GM12875 (cell line): ENCODE results near the gene TMEM200B.

ENCODE experiments used
- H3K4me3 ChIP-seq: one replicate; pipeline ENCODE4 v1.5.1; 2011; ENCODE audit warnings: low read depth, low read length, control low read depth
- TF ChIP-seq, protein P1 (sequence below): IDR thresholded peaks from 2 replicates; pipeline ENCODE4 v1.5.1; 2011; ENCODE audit warnings: low read depth, mild to moderate bottlenecking, control low read depth, inconsistent platforms, low read length, moderate library complexity, borderline replicate concordance; ENCODE audit not compliant: insufficient read depth

Gene TMEM200B

DNA sequence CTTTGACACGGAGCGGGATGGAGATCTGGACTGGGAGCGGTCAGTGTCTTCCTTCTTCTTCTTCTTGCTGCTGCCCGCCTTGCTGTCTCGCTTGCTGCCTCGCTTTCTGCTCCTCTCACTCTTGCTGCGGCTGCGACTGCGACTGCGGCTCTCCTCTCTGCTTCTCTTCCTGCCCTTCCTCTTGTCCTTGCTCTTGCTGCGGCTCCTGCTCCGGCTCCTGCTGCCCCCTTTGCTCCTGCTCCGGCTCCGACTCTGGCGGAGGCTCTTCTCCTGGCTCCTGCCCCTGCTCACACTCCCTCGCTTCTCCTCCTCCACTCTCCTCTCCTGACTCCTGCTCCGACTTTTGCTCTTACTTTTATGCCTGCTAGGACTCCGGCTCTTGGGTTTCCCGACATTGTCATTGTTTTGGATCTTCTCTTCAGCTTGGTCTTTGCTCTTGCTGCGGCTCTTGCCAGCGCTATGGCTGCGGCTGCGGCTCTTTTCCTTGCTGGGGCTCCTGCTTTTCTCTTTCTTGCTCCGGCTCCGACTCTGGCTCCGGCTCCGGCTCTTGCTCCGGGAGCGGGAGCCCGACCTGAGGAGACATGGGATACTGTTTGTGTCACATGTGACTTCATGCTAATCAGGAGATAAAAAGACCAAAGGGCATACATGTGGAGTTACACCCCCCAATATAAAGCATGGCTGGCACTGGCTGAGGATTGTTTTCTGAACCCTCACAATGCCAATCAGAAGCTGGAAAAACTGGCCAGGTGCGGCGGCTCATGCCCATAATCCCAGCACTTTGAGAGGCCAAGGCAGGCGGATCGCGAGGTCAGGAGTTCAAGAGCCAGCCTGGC lies 25.2 kb upstream of the TMEM200B start:
- no peak overlapping the region for H3K4me3 ChIP-seq
- TF ChIP-seq, protein P1, sequence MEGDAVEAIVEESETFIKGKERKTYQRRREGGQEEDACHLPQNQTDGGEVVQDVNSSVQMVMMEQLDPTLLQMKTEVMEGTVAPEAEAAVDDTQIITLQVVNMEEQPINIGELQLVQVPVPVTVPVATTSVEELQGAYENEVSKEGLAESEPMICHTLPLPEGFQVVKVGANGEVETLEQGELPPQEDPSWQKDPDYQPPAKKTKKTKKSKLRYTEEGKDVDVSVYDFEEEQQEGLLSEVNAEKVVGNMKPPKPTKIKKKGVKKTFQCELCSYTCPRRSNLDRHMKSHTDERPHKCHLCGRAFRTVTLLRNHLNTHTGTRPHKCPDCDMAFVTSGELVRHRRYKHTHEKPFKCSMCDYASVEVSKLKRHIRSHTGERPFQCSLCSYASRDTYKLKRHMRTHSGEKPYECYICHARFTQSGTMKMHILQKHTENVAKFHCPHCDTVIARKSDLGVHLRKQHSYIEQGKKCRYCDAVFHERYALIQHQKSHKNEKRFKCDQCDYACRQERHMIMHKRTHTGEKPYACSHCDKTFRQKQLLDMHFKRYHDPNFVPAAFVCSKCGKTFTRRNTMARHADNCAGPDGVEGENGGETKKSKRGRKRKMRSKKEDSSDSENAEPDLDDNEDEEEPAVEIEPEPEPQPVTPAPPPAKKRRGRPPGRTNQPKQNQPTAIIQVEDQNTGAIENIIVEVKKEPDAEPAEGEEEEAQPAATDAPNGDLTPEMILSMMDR = no peak

DNA sequence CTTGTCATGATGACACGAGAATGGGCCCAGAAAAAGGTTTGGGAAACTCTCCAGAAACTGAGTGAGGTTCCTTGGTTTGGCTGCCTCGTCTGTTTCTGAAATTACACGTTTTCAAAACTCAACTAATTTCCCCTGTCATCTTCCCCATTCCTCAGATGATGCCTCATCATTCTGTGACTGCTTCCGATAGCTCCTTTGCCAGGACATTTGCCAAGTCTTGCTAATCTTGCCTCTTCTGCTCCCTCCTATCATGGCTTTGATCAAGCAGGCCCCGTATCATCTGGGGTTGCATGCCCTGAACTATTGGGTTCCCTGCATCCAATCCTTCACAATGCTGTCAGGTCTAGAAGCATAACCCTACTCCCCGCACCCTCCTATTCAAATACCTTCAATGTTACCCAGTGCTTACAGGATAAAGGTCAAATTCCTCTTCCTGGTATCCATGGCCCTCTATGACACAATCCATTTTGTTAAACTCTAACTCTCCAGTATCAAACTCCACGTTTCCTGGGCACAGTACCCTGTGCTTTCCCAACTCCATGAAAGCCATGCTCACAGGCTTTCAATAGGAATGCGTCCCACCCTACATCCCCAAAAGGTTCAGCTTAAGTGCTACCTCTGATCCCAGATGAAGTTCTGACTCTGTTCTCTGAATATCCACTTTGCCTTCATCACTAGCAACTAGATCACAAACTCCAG lies 22.2 kb upstream of the TMEM200B start:
- TF ChIP-seq, protein P1 = no peak
- no peak overlapping the region for H3K4me3 ChIP-seq

DNA sequence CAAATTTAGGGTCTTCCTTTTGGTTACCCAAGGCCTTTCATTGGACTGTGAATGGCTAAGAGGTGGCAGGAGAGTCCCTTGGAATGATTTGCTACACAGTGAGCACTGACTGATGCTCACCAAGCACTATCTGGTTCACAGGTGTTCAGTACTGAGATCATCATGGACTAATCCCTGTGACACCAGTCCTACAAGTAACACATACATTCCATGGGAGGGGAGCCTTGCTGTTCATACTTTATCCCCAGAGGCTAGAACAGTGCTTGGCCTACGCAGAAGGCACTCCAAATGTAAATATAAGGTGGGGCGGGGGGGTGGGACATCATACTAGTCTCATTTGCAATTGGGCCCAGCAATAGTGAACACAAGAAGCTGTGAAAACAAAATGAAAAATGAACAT lies 20.5 kb upstream of the TMEM200B start:
- TF ChIP-seq, protein P1 = no peak
- H3K4me3 ChIP-seq = no peak overlapping the region

DNA sequence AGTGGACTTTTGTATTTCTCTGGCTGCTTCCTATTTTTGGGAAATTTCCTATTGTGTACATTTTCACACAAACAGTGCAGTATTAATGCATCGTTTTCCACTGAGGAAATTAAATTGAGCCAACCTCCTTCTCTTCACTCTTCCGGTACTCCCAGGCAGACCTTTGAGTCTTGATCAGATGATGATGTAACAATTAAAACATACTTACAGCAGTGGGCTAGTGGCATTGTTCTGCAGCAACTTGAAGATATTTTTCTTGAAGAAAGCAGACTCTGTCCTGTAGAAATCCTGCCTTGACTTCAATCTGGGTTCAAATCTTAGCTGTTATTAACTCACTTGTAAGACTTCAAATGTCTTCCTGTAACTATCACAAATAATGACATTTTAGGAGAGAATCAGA lies 19.0 kb upstream of the TMEM200B start:
- TF ChIP-seq, protein P1 = no peak

DNA sequence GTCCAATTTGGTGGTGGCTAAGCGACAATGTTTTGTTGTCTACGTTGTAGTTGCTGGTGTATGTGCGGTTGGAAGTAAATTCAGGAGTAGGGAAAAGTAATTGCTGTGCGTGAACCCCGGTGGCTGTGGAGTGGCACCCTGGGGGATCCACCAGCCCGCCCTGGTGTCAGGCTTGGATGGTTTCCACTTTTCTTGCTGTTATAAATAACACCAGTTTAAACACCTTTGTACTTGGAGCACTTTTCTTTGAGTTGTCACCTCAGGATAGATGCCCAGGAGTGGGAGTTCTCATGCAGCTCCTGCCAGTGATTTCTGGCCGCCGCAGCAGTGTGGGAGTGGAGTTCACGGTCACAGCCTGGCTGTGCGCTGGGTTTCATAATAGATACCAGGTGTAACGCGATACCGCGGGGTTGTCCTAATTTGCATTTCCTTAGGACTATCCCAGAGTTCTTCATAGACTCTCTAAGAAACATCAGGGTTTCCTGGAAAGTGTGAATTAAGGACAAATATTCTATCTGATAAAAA lies 12.8 kb upstream of the TMEM200B start:
- H3K4me3 ChIP-seq = no peak overlapping the region
- TF ChIP-seq, protein P1 = no peak

More for the DNA sequence above, 19.0 kb upstream of the TMEM200B start:
- no peak overlapping the region for H3K4me3 ChIP-seq

DNA sequence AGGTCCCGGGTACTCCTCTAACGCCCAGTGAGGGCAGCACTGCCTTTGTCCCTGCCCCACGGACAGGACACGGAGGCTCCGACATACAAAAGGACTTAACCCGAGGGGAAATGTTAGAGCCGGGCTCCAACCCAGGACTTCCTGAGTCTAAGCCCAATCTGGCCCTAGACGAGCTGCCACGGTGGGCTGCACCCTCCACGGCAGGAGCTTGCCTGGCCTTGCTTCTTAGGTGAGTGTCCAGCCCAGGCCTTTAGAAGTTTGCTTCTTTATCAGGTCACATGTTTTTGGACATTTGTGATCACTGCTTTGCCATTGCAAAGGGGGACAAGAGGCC lies 11.0 kb upstream of the TMEM200B start:
- TF ChIP-seq, protein P1 = no peak
- no peak overlapping the region for H3K4me3 ChIP-seq
